Measurements from ENCODE around the gene DNAJA3.

The DNAJA3 gene

DNA sequence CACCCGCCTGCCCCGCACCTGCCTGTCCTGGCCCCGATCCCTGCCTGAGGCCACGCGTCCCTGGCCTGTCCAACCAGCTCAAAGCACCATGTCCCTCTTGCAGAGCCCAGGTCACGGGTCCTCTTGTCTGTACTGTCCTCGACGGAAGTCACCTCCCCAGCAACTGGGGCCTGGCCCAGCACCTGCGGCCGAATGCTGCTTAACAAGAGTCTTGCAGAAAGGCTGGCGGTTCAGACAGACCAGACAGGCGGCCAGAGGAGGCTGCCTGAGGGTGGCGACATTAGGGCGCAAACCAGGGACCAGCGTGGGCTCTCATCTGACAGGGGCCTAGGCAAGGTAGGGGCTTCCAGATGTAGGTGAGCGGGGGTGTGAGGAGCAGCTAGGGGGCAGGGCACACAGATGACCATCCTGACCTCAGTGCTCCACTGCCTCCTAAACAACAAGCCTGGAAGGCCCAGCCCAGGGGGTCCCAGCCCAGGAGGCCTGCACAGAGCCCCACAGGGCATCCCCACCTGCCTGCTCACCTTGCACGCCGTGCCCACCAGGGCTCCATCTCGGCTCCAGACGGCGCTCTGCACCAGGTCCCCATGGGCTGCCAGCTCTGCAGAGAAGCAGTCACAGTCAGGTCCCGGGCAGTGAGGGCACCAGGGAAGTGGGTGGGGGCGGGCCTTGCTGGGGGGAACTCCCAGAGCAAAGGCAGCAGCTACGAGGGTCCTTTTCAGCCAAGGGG is 20.5 kb upstream of the DNAJA3 start:
- in situ Hi-C loops (cut with MboI; ENCODE audit: low sequenced_read_pairs) = no loop called here

DNA sequence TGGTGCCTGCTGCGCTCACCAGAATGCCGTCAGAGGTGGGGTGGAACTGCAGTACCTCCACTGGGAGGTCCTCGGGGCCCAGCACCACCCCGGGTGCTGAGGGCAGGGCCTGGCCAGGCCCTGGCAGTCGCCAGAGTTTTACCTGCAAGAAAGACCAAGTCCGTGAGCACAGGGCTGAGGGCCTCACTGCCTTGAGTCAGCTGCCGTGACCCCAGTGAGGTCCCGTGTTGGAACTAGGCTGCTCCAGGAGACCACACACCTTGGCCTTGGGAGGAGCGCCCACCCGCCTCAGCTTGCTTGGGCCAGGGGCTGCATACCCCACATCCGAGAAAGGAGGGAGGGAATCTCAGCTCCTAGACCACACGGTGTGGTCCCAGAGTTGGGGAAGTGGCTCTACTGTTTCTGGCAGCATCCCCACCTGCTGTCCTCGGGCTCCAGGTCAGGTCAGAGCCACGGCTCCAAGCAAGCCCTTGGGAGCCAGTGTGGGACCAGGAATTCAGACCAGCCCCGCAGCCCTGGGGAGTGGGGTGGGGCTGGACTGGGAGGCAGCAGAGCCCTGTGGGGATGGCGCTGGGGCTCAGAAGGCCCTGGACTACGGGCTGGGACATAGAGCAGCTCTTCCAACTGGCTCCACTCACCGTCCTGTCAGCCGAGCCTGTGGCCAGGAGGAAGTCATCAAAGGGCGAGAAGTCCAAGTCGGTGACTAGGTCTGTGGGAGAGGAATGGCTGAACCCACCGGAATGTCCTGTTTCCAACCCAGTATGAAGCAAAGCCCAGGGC is 17.9 kb upstream of the DNAJA3 start:
- in situ Hi-C loops (cut with MboI; ENCODE audit: low sequenced_read_pairs) = no loop called here

- in situ Hi-C loops (cut with MboI; ENCODE audit: low sequenced_read_pairs) = no loop called here
These were observed 17.4 kb upstream of the DNAJA3 start for GRCh38 chr16:4408323-4408690.

- in situ Hi-C loops (cut with MboI; ENCODE audit: low sequenced_read_pairs) = no loop called here
These were observed 16.4 kb upstream of the DNAJA3 start for GRCh38 chr16:4409081-4409932.

- in situ Hi-C loops (cut with MboI; ENCODE audit: low sequenced_read_pairs) = no loop called here
These were observed 15.2 kb upstream of the DNAJA3 start for GRCh38 chr16:4410335-4411075.

DNA sequence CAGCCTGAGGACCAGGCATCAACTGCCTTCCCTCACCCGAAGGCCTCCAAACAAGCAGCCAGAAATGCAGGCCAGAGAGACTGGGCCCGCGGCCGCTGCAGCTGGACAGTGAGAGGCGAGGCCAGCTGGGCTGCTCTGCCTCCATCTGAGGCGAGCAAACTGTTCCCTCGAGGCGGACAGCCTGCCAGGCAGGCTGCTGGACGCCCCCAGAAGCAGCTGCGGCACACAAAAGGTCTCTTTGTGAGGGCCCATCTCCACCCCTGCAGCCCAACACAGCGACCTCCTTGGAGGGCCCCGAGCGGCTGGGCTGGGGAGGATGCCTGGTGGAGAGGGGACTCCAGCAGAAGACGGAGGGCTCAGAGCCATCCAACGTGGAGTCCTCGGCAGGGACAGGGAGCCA is 14.0 kb upstream of the DNAJA3 start:
- in situ Hi-C loops (cut with MboI; ENCODE audit: low sequenced_read_pairs) = no loop called here

DNA sequence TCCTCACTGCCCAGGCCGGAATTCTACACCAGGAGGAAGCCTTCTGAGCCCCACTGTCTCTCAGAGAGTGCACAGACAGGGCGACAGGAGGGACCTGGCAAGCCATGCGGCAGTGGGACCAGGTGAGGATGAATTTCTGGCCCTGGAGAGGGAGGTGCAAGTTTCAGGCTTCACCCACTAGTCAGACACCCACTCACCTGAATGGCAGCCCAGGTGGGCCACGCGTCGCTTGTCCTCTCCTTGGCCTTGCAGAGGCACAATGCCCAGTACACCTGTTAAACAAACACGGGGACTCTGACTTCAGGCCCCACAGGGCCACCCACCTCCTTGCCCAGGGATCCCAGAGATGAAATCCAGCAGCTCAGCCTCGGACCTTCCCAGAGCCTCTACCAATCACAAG is 13.5 kb upstream of the DNAJA3 start:
- in situ Hi-C loops (cut with MboI; ENCODE audit: low sequenced_read_pairs) = no loop called here

DNA sequence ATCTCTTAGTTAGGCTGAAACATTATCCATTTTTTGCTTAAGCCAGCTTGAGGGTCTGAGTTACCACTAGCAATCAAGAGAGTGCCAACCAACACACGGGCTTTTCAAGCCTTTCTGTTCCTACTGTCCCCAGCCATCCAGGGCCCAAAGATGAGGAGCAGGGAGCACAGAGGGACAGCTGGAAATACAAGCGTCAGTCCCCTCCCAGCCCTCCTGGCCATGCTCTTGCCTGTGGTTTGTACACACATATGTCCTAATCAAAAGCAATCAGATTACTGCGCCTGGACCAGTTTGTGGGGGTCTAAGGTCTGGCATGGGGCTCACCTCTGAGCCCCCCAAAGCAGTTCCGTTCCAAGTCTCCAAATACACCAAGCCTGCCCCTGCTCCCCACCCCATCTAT is 12.8 kb upstream of the DNAJA3 start:
- in situ Hi-C loops (cut with MboI; ENCODE audit: low sequenced_read_pairs) = no loop called here

- in situ Hi-C loops (cut with MboI; ENCODE audit: low sequenced_read_pairs) = no loop called here
These were observed 11.3 kb upstream of the DNAJA3 start for GRCh38 chr16:4414187-4414917.

- in situ Hi-C loops (cut with MboI; ENCODE audit: low sequenced_read_pairs) = no loop called here
These were observed 10.0 kb upstream of the DNAJA3 start for GRCh38 chr16:4415538-4416199.

GRCh38 chr16:4416200-4417032 is 9.3 kb upstream of the DNAJA3 start, which contains the start of gene CORO7:
Gene CORO7, minus strand, starts transcription at chr16:4416596. Its CDS starts 78 bp downstream, at chr16:4416518.
- in situ Hi-C loops (cut with MboI; ENCODE audit: low sequenced_read_pairs) = no loop called here

DNA sequence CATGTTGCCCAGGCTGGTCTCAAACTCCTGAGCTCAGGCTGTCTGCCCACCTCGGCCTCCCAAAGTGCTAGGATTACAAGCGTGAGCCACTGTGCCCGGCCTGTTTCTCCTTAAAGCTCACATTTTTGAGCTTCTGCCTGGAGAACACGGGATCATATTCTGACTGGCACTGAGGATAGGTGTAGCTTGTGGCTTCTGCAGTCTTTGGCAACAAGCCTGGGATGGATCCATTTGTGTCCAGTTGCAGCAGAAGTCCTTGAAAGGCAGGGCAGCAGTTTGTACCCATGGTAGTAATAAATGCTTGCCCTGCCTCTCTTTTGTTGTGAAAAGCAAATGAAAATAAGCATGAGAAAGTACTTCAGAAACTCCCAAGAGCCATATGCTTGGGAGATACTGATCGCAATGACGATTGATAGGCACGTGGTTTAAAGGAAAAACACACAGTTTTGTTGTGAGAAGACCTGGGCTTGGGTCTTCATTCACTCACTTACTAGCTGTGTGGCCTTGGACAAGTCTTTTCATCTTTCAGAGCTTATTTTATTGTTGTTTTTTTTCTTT is 6.2 kb upstream of the DNAJA3 start:
- in situ Hi-C loops (cut with MboI; ENCODE audit: low sequenced_read_pairs) = no loop called here

DNA sequence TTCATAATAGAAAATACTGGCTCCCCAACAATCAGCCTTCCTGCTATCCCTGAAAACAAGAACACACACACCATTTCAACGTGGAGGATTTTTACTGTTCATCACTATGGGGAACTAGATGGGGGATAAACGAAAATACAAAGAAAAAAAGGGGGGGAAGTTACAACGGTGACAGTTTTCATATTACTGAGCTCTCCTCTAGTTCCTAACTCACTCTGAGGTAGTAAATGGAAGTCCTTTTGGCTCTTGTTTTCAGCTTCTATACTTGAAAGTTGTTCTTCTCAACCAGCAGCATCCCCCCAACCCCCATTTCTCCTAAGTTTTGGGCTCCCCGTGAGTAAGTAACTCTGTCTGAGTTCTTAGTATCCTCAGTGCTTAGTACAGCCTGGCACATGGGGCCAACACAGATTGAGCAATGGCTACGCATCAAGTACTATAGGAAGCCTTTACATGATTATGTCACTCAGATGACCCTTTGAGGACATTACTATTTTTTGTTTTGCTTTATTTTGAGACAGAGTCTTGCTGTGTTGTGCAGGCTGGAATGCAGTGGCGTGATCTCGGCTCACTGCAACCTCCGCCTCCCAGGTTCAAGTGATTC is 5.1 kb upstream of the DNAJA3 start:
- in situ Hi-C loops (cut with MboI; ENCODE audit: low sequenced_read_pairs) = no loop called here

- in situ Hi-C loops (cut with MboI; ENCODE audit: low sequenced_read_pairs) = no loop called here
These were observed 485 bp downstream of the DNAJA3 start for GRCh38 chr16:4426021-4426684.

- in situ Hi-C loops (cut with MboI; ENCODE audit: low sequenced_read_pairs) = no loop called here
These were observed 1.2 kb downstream of the DNAJA3 start for GRCh38 chr16:4426722-4427372.

DNA sequence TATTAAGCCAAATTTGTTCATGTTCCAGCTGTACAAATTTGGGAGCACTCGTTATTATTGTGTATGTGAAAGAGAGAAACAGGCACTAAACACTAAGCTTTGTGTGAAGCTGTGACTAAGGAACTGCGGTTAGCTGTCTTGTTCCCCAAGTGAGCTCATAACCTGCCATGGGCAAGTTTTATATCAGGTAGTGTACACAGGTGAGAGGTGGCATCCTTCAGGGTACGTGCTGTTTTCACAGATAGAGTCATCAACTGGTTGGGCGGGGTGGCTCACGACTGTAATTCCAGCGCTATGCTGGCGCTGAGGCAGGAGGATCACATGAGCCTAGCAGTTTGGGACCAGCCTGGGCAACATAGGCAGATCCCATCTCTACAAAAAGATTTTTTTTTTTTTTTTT is 2.8 kb downstream of the DNAJA3 start:
- in situ Hi-C loops (cut with MboI; ENCODE audit: low sequenced_read_pairs) = no loop called here

GRCh38 chr16:4431023-4431422 is 5.4 kb downstream of the DNAJA3 start:
- in situ Hi-C loops (cut with MboI; ENCODE audit: low sequenced_read_pairs) = no loop called here
